Measurements from ENCODE around the gene CLTCL1. TPM values are rescaled to one million over a fixed set of nuclear protein-coding genes. Genes with fewer than 3 reads are reported as not detected.
A peak's percentile ranks its signal among the peaks of the same experiment; 100 is the strongest.
"Not testable (repeated sequence)": the region's sequence is repeated elsewhere in the genome, so short reads cannot be mapped to it uniquely, and the experiment has no call there.

CLTCL1 gene
- total RNA-seq, 2 donors from 2014 or later = 19.1 to 29.7 TPM

- Histone ChIP-seq H3K4me3 (no peak overlapping the region), H3K27me3 (no peaks in the 10 kb centered on the region), H3K36me3 (no peaks in the 10 kb centered on the region), H3K27ac (peak overlapping the region; percentile 64 to 75), H3K4me1 (peaks cover 0 to 68% of the 10 kb centered on the region in 2 donors), H3K9me3 (no peaks in the 10 kb centered on the region)
- TF ChIP-seq, protein P1, sequence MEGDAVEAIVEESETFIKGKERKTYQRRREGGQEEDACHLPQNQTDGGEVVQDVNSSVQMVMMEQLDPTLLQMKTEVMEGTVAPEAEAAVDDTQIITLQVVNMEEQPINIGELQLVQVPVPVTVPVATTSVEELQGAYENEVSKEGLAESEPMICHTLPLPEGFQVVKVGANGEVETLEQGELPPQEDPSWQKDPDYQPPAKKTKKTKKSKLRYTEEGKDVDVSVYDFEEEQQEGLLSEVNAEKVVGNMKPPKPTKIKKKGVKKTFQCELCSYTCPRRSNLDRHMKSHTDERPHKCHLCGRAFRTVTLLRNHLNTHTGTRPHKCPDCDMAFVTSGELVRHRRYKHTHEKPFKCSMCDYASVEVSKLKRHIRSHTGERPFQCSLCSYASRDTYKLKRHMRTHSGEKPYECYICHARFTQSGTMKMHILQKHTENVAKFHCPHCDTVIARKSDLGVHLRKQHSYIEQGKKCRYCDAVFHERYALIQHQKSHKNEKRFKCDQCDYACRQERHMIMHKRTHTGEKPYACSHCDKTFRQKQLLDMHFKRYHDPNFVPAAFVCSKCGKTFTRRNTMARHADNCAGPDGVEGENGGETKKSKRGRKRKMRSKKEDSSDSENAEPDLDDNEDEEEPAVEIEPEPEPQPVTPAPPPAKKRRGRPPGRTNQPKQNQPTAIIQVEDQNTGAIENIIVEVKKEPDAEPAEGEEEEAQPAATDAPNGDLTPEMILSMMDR (IDR thresholded peaks at IDR 0.05) = no peak
- no peak for DNase-seq (ENCODE audit: low spot score)
Observed at GRCh38 chr22:19287889-19288288, 3.6 kb downstream of the CLTCL1 start.

- Histone ChIP-seq H3K36me3 (no peaks in the 10 kb centered on the region), H3K27me3 (no peaks in the 10 kb centered on the region), H3K4me3 (no peak overlapping the region), H3K4me1 (peaks cover 0 to 61% of the 10 kb centered on the region in 2 donors), H3K27ac (peak overlapping the region; percentile 64 to 75), H3K9me3 (no peaks in the 10 kb centered on the region)
- TF ChIP-seq, protein P1 (IDR thresholded peaks at IDR 0.05) = no peak
- DNase-seq (ENCODE audit: low spot score) = no peak
Observed at GRCh38 chr22:19287076-19287707, 4.3 kb downstream of the CLTCL1 start.

DNA sequence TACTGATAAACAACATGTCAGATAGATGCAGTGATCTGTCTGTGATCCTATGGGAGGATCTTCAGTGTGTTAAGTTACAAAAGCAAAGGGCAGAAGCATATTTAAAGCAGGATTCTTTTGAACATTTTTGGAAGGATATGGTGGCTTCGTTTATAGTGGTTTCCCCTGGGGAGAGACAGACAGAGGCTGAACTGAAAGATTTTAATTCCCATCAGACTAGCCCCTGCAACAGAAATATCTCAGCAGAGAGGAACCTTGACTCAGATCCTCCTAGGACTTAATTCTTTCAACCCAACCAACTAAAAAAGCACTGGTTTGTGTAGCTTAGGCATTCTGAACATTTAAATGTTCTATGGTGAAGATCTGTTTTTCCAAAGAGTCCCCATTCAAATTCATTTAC is 5.7 kb downstream of the CLTCL1 start:
- Histone ChIP-seq H3K4me3 (no peak overlapping the region), H3K36me3 (no peaks in the 10 kb centered on the region), H3K9me3 (no peaks in the 10 kb centered on the region), H3K27me3 (no peaks in the 10 kb centered on the region), H3K27ac (peak overlapping the region; percentile 64 to 75), H3K4me1 (peaks cover 0 to 58% of the 10 kb centered on the region in 2 donors)
- TF ChIP-seq, protein P1 (IDR thresholded peaks at IDR 0.05) = no peak
- no peak for DNase-seq (ENCODE audit: low spot score)

- not testable (repeated sequence) for H3K9me3 ChIP-seq, H3K36me3 ChIP-seq, H3K27me3 ChIP-seq, H3K4me3 ChIP-seq
- DNase-seq (ENCODE audit: low spot score) = peak; percentile 18
- peak overlapping the region; percentile 71 to 85 for H3K27ac ChIP-seq
- peaks cover 0 to 17% of the 10 kb centered on the region in 2 donors for H3K4me1 ChIP-seq
Observed at GRCh38 chr22:19279143-19279542, 12.4 kb downstream of the CLTCL1 start.

GRCh38 chr22:19277785-19278184 is 13.7 kb downstream of the CLTCL1 start:
- TF ChIP-seq, protein P1 (IDR thresholded peaks at IDR 0.05) = no peak
- Histone ChIP-seq H3K36me3 (peaks cover 7% of the 10 kb centered on the region), H3K4me3 (no peak overlapping the region), H3K27ac (peak overlapping the region; percentile 71 to 85), H3K27me3 (no peaks in the 10 kb centered on the region), H3K9me3 (no peaks in the 10 kb centered on the region), H3K4me1 (peaks cover 0 to 12% of the 10 kb centered on the region in 2 donors)
- DNase-seq (ENCODE audit: low spot score) = peak; percentile 2

GRCh38 chr22:19275919-19276600 is 15.5 kb downstream of the CLTCL1 start:
- H3K4me1 ChIP-seq = peaks cover 0 to 12% of the 10 kb centered on the region in 2 donors
- H3K27ac ChIP-seq = peak overlapping the region; percentile 71 to 85
- H3K36me3 ChIP-seq = peaks cover 7% of the 10 kb centered on the region
- no peak for DNase-seq (ENCODE audit: low spot score)
- no peaks in the 10 kb centered on the region for H3K9me3 ChIP-seq
- H3K4me3 ChIP-seq = no peak overlapping the region
- H3K27me3 ChIP-seq = no peaks in the 10 kb centered on the region
- TF ChIP-seq, protein P1 (IDR thresholded peaks at IDR 0.05) = no peak
